Endothelial cell of umbilical vein (primary cell): ENCODE results near the gene PHACTR2. TPM values are rescaled to one million over a fixed set of nuclear protein-coding genes. Genes with fewer than 3 reads are reported as not detected.

Experiments used
- BruUV-seq: library from RNA; stranded (reverse); fragments of 400-500 nt; replicated peaks from 2 replicates; lab custom pipeline; 2021; lab: Mats Ljungman, UMichigan
- CTCF ChIA-PET: fragments of 300-600, 350-600 bp; sonication (Branson Sonifier 250); formaldehyde crosslinking; loops from one replicate; lab custom pipeline; 2021; ENCODE audit warnings: antibody characterized with exemption, inconsistent platforms; lab: Charles Lee
- POLR2A ChIA-PET: fragments of 300-600, 350-600 bp; sonication (Branson Sonifier 250); formaldehyde crosslinking; loops from one replicate; lab custom pipeline; 2021; ENCODE audit warnings: antibody characterized with exemption, inconsistent platforms; lab: Charles Lee
- DNase-seq: peaks from one replicate; pipeline ENCODE4 v3.0.0-alpha.2; 2011; ENCODE audit warnings: low read depth, low spot score
- FAIRE-seq: peaks from 2 replicates; lab custom pipeline; 2011; peaks lifted over from hg19 to GRCh38; lab: Jason Lieb, UNC
- H2AFZ ChIP-seq: 2 replicates; pipeline ENCODE4 v1.6.0; 2012; ENCODE audit warnings: low read depth, low read length, control low read depth, inconsistent platforms
- H3K27ac ChIP-seq: 2 replicates; pipeline ENCODE4 v1.5.1; 2011; ENCODE audit warnings: low read depth, mild to moderate bottlenecking, control low read depth, low read length, moderate library complexity; ENCODE audit not compliant: insufficient read depth
- H3K27me3 ChIP-seq, 2 experiments: 2 replicates each; pipeline versions ENCODE4 v1.6.0 to v1.6.1; 2011; ENCODE audit warnings: low read length in 2 of 2, mixed read lengths in 1 of 2; ENCODE audit not compliant: control insufficient read depth in 2 of 2, insufficient read depth in 2 of 2
- H3K36me3 ChIP-seq, 2 experiments: 2 replicates in 1 of 2; 3 replicates in 1 of 2; pipeline ENCODE4 v1.5.1; 2011; ENCODE audit warnings: low read length in 2 of 2, mild to moderate bottlenecking in 1 of 2, moderate library complexity in 1 of 2; ENCODE audit not compliant: control insufficient read depth in 2 of 2, insufficient read depth in 2 of 2; ENCODE audit errors: extremely low read depth in 1 of 2
- H3K4me1 ChIP-seq: 3 replicates; pipeline ENCODE4 v1.5.1; 2011; ENCODE audit warnings: mild to moderate bottlenecking, low read length; ENCODE audit not compliant: control insufficient read depth, insufficient read depth; ENCODE audit errors: extremely low read depth
- H3K4me2 ChIP-seq: 2 replicates; pipeline ENCODE4 v1.6.1; 2011; ENCODE audit warnings: low read length, control low read depth, mixed read lengths; ENCODE audit not compliant: insufficient read depth
- H3K4me3 ChIP-seq, 3 experiments: fragments of 200-600 bp in 1 of 3; sonication (generic), shearing (Covaris generic) in 1 of 3; replicated peaks in 1 of 3; 2 replicates each; pipeline ENCODE4 v1.5.1; 2011 to 2016; ENCODE audit warnings: control low read depth in 3 of 3, low read length in 3 of 3, mild to moderate bottlenecking in 2 of 3, inconsistent platforms in 1 of 3, low read depth in 1 of 3, moderate library complexity in 1 of 3; ENCODE audit not compliant: insufficient read depth in 1 of 3
- H3K79me2 ChIP-seq: 2 replicates; pipeline ENCODE4 v1.6.0; 2012; ENCODE audit warnings: low read length, inconsistent platforms; ENCODE audit not compliant: control insufficient read depth, insufficient read depth
- H3K9ac ChIP-seq: replicated peaks from 2 replicates; pipeline ENCODE3; 2011; ENCODE audit warnings: low read length, control low read depth; ENCODE audit not compliant: insufficient read depth; ENCODE audit errors: extremely low read depth
- H3K9me1 ChIP-seq: replicated peaks from 3 replicates; pipeline ENCODE4 v1.6.0; 2011; ENCODE audit warnings: mild to moderate bottlenecking, low read length; ENCODE audit not compliant: control insufficient read depth, insufficient read depth; ENCODE audit errors: extremely low read depth
- H3K9me3 ChIP-seq: replicated peaks from 2 replicates; pipeline ENCODE4 v1.5.1; 2012; ENCODE audit warnings: low read length, inconsistent platforms; ENCODE audit not compliant: control insufficient read depth, insufficient read depth
- H4K20me1 ChIP-seq: replicated peaks from 2 replicates; pipeline ENCODE3; 2011; ENCODE audit warnings: mild to moderate bottlenecking, low read length; ENCODE audit not compliant: control insufficient read depth, insufficient read depth; ENCODE audit errors: extremely low read depth
- CTCF ChIP-seq, 2 donors: IDR thresholded peaks; 1 replicate in 1 of 2; 2 replicates in 1 of 2; pipeline ENCODE4 v1.5.1; 2011; ENCODE audit warnings: low read length in 2 of 2, mild to moderate bottlenecking in 2 of 2, moderate library complexity in 2 of 2, control low read depth in 1 of 2, inconsistent platforms in 1 of 2, low read depth in 1 of 2; ENCODE audit not compliant: insufficient read depth in 1 of 2; ENCODE audit errors: extremely low read depth in 1 of 2
- EZH2 ChIP-seq: IDR thresholded peaks from 2 replicates; pipeline ENCODE4 v1.6.1; 2012; ENCODE audit warnings: borderline replicate concordance, low read depth, mild to moderate bottlenecking, moderate library complexity, low read length, inconsistent platforms; ENCODE audit not compliant: severe bottlenecking
- FOS ChIP-seq: IDR thresholded peaks from 2 replicates; pipeline ENCODE4 v1.6.1; 2011; ENCODE audit warnings: mild to moderate bottlenecking, low read length, moderate library complexity, borderline replicate concordance; ENCODE audit not compliant: insufficient read depth
- GATA2 ChIP-seq: IDR thresholded peaks from 2 replicates; pipeline ENCODE4 v1.7.0; 2011; ENCODE audit warnings: low read depth, mild to moderate bottlenecking, moderate library complexity, mixed read lengths, low read length; ENCODE audit not compliant: insufficient read length, insufficient read depth
- POLR2A ChIP-seq: IDR thresholded peaks from 2 replicates; pipeline ENCODE4 v1.6.1; 2012; ENCODE audit warnings: low read depth, mild to moderate bottlenecking, control low read depth, low read length
- POLR2AphosphoS5 ChIP-seq: IDR thresholded peaks from 2 replicates; pipeline ENCODE4 v1.6.1; 2012; ENCODE audit warnings: low read depth, mild to moderate bottlenecking, control low read depth, low read length, moderate library complexity; ENCODE audit not compliant: insufficient read depth
- dilution Hi-C: fragments of 300-500 bp; cut with MboI; formaldehyde crosslinking; loops from one replicate; pipeline ENCODE4 v1.15.0; 2019; ENCODE audit warnings: low sequenced_read_pairs; ENCODE audit not compliant: extremely low pct_ligation_motif_present
- intact Hi-C: fragments of 100-400 bp; cut with micrococcal nuclease; formaldehyde crosslinking; loops from one replicate; pipeline ENCODE4 v1.10.0; 2022
- polyA plus RNA-seq, 4 experiments: library from polyadenylated mRNA; depleted of rRNA in 3 of 4; stranded (reverse) in 3 of 4; unstranded in 1 of 4; fragments of >200 nt; gene quantifications; 2 replicates each; pipeline versions ENCODE4 v1.2.1 to v1.2.3, GENCODE V29; 2011 to 2012; ENCODE audit warnings: missing spikeins in 1 of 4
- total RNA-seq: library from RNA; stranded (reverse); gene quantifications from 2 replicates; pipeline ENCODE4 v1.2.3, GENCODE V29; 2021

Gene PHACTR2
- total and polyA plus RNA-seq, 2 donors (not counting 3 experiments of a cell fraction or from before 2014, with no cell fraction given), result 16.3 to 178 TPM

GRCh38 chr6:143652841-143653331 is 24.9 kb upstream of the PHACTR2 start:
- Histone ChIP-seq H3K79me2 (no peaks in the 10 kb centered on the region), H3K27me3 (no peaks in the 10 kb centered on the region), H3K9ac (no peak overlapping the region), H2AFZ (no peak overlapping the region), H3K4me2 (no peak overlapping the region), H3K27ac (no peak overlapping the region), H3K36me3 (no peaks in the 10 kb centered on the region), H3K9me3 (no peaks in the 10 kb centered on the region), H3K9me1 (no peaks in the 10 kb centered on the region), H3K4me3 (no peak overlapping the region), H3K4me1 (peaks cover 7% of the 10 kb centered on the region), H4K20me1 (no peaks in the 10 kb centered on the region)
- intact Hi-C loops, result loop anchor here (5.0 kb wide), 1 partner anchor 36 kb away; no protein-coding TSS in a partner anchor
- dilution Hi-C loops, result no loop called here
- TF ChIP-seq CTCF (IDR thresholded peaks at IDR 0.05; ENCODE audit: extremely low read depth in 1 of 2, insufficient read depth in 1 of 2, low read depth in 1 of 2, low read length in 2 of 2), result no peak
- BruUV-seq, result no TSS peak
- ChIA-PET POLR2A (no interaction called here), CTCF (no interaction called here)
- DNase-seq (no peak), FAIRE-seq (no peak)

- no peaks in the 10 kb centered on the region for H3K9me1 ChIP-seq
- no peaks in the 10 kb centered on the region for H3K9me3 ChIP-seq
- ChIA-PET POLR2A (no interaction called here), CTCF (no interaction called here)
- no peak for DNase-seq
- H3K36me3 ChIP-seq, result no peaks in the 10 kb centered on the region
- no peak overlapping the region for H2AFZ ChIP-seq
- no peak overlapping the region for H3K27ac ChIP-seq
- dilution Hi-C loops (no loop called here), intact Hi-C loops (no loop called here)
- no peak overlapping the region for H3K4me2 ChIP-seq
- TF ChIP-seq FOS (no peak), EZH2 (no peak), GATA2 (no peak), POLR2AphosphoS5 (no peak), POLR2A (no peak), CTCF (IDR thresholded peaks at IDR 0.05; ENCODE audit: extremely low read depth in 1 of 2, insufficient read depth in 1 of 2, low read depth in 1 of 2, low read length in 2 of 2) (no peak)
- no peaks in the 10 kb centered on the region for H4K20me1 ChIP-seq
- BruUV-seq, result no TSS peak
- no peak overlapping the region for H3K4me3 ChIP-seq
- FAIRE-seq, result no peak
- no peaks in the 10 kb centered on the region for H3K27me3 ChIP-seq
- no peak overlapping the region for H3K9ac ChIP-seq
- H3K4me1 ChIP-seq, result no peaks in the 10 kb centered on the region
- no peaks in the 10 kb centered on the region for H3K79me2 ChIP-seq
Observed at GRCh38 chr6:143655541-143655940, 22.2 kb upstream of the PHACTR2 start.
